Upper lobe of left lung (tissue), 4 donors: ENCODE data around the gene LSM5.
"Not testable (repeated sequence)": the region's sequence is repeated elsewhere in the genome, so short reads cannot be mapped to it uniquely, and the experiment has no call there.

Source experiments
- CTCF ChIP-seq, 6 experiments: fragments of 450-650 bp in 4 of 6; fragments of 200-600 bp in 2 of 6; sonication (generic) in 2 of 6; IDR thresholded peaks; one replicate each; pipeline ENCODE4 v1.5.1; 2016 to 2019; ENCODE audit warnings: antibody characterized with exemption in 6 of 6
- POLR2AphosphoS5 ChIP-seq, 2 donors: sonication (generic); formaldehyde crosslinking; IDR thresholded peaks; one replicate each; pipeline ENCODE4 v1.5.1; 2017; ENCODE audit warnings: antibody characterized with exemption in 2 of 2

GRCh38 chr7:32500216-32500615 is 10.0 kb upstream of the LSM5 start:
- TF ChIP-seq CTCF, POLR2AphosphoS5 (IDR thresholded peaks at IDR 0.05): not testable (repeated sequence)
